Measurements from ENCODE around the gene CD274. TPM values are rescaled to one million over a fixed set of nuclear protein-coding genes. Genes with fewer than 3 reads are reported as not detected.

The CD274 gene
- total RNA-seq, 1 experiment from 2014 or later, result not detected

DNA sequence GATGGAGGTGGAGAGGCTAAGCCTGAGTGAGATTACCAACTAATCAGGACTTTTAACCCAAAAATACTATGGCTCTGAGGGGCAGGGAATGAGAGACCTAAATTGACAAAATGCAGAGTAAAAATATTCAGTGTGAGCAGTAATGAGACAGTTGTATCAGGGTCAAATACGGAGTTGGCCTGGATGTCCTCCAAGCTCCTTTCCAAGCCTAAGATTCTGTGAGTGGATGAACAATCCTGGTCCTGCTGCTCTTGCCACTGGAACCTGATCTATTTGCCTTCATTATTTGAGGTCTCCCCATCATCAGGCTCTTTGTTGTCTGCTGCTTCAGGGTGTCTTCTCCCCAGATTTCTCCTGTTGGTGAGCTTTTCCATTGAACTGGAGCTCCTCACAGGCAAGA lies 61.1 kb downstream of the CD274 start:
- Histone ChIP-seq H3K79me2 (ENCODE audit: insufficient read depth, low read length) (no peaks in the 10 kb centered on the region), H3T11ph (ENCODE audit: low read length) (no peak overlapping the region), H3K23ac (ENCODE audit: insufficient read length, low read depth, low read length) (no peak overlapping the region), H3K79me1 (ENCODE audit: insufficient read depth, low read depth, low read length, poor library complexity, severe bottlenecking) (no peaks in the 10 kb centered on the region), H2AFZ (ENCODE audit: low read length) (no peak overlapping the region), H2BK5ac (ENCODE audit: insufficient read length, low read length) (no peak overlapping the region), H4K5ac (ENCODE audit: insufficient read length, low read depth, low read length) (no peak overlapping the region), H3K23me2 (ENCODE audit: insufficient read length, low read depth, low read length, poor library complexity, severe bottlenecking) (no peaks in the 10 kb centered on the region), H3K56ac (ENCODE audit: insufficient read length, low read depth, low read length) (no peak overlapping the region), H2BK12ac (ENCODE audit: insufficient read length, low read depth, low read length) (no peak overlapping the region), H3K4ac (ENCODE audit: low read depth, low read length) (no peak overlapping the region), H4K20me1 (ENCODE audit: control insufficient read depth, insufficient read depth, insufficient read length) (no peaks in the 10 kb centered on the region), H2BK20ac (ENCODE audit: low read depth, low read length, poor library complexity, severe bottlenecking) (no peak overlapping the region), H3K9me3 (ENCODE audit: control insufficient read depth, low read depth, low read length) (no peaks in the 10 kb centered on the region), H3K27ac (ENCODE audit: insufficient read length, low read depth, low read length) (no peak overlapping the region), H3K18ac (ENCODE audit: insufficient read length, low read depth, low read length) (no peak overlapping the region), H3K9ac (ENCODE audit: extremely low read depth, insufficient read length, low read length) (no peak overlapping the region), H4K91ac (ENCODE audit: insufficient read length, low read depth, low read length) (no peak overlapping the region), H3K14ac (ENCODE audit: insufficient read depth, low read length) (no peak overlapping the region), H2BK15ac (ENCODE audit: low read depth, low read length) (no peak overlapping the region), H2AK5ac (ENCODE audit: insufficient read length, low read length) (no peak overlapping the region), H3K4me1 (ENCODE audit: insufficient read depth, low read length) (no peaks in the 10 kb centered on the region), H3K27me3 (ENCODE audit: insufficient read depth, low read length) (no peaks in the 10 kb centered on the region), H2BK120ac (ENCODE audit: low read depth, low read length, poor library complexity, severe bottlenecking) (no peak overlapping the region), H4K8ac (replicated peaks; ENCODE audit: insufficient read length, low read depth, low read length) (no peak overlapping the region), H3K4me2 (ENCODE audit: insufficient read depth, insufficient read length, low read length) (no peak overlapping the region)
- H3K4me3 Mint-ChIP-seq, result no peak overlapping the region
- no peaks in the 10 kb centered on the region for H3K36me3 Mint-ChIP-seq (ENCODE audit: insufficient read depth in 1 of 3, low read depth in 3 of 3)
- H3K4me1 Mint-ChIP-seq, result peaks cover 3 to 7% of the 10 kb centered on the region in 2 experiments; a peak in 2 of 4 replicates
- TF ChIP-seq, protein P1, sequence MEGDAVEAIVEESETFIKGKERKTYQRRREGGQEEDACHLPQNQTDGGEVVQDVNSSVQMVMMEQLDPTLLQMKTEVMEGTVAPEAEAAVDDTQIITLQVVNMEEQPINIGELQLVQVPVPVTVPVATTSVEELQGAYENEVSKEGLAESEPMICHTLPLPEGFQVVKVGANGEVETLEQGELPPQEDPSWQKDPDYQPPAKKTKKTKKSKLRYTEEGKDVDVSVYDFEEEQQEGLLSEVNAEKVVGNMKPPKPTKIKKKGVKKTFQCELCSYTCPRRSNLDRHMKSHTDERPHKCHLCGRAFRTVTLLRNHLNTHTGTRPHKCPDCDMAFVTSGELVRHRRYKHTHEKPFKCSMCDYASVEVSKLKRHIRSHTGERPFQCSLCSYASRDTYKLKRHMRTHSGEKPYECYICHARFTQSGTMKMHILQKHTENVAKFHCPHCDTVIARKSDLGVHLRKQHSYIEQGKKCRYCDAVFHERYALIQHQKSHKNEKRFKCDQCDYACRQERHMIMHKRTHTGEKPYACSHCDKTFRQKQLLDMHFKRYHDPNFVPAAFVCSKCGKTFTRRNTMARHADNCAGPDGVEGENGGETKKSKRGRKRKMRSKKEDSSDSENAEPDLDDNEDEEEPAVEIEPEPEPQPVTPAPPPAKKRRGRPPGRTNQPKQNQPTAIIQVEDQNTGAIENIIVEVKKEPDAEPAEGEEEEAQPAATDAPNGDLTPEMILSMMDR (conservative IDR thresholded peaks at IDR 0.05), result no peak
- no peak overlapping the region for H3K27ac Mint-ChIP-seq
- DNase-seq, result no peak
- no CpG with 5 or more reads among the region's 1 CpG for WGBS (ENCODE audit: extremely low coverage, insufficient read length, low lambda C conversion rate)
- no peaks in the 10 kb centered on the region; the same call in 1 of the 2 replicates for H3K27me3 Mint-ChIP-seq (ENCODE audit: low read depth)
- no peaks in the 10 kb centered on the region for H3K9me3 Mint-ChIP-seq

Measured in H9 (cell line).